PFSK-1 (cell line): Measurements from ENCODE around the gene PROZ.

ENCODE experiments used
- FOXP2 ChIP-seq: optimal IDR thresholded peaks from 2 replicates; pipeline ENCODE3; 2011; ENCODE audit warnings: borderline replicate concordance, control low read depth, inconsistent platforms; ENCODE audit not compliant: insufficient read depth; ENCODE audit errors: extremely low read length, extremely low read depth
- POLR2AphosphoS5 ChIP-seq: IDR thresholded peaks from 2 replicates; pipeline ENCODE4 v1.6.1; 2012; ENCODE audit warnings: low read depth, mild to moderate bottlenecking, control low read depth, low read length, moderate library complexity
- REST ChIP-seq, 2 experiments: IDR thresholded peaks; 2 replicates each; pipeline versions ENCODE4 v1.6.1 to v1.8.0; 2011 to 2012; ENCODE audit warnings: low read depth in 2 of 2, low read length in 2 of 2, control low read depth in 1 of 2, inconsistent platforms in 1 of 2, mild to moderate bottlenecking in 1 of 2, moderate library complexity in 1 of 2; ENCODE audit not compliant: insufficient read depth in 1 of 2
- SIN3A ChIP-seq: IDR thresholded peaks from 2 replicates; pipeline ENCODE4 v1.6.1; 2012; ENCODE audit warnings: mild to moderate bottlenecking, low read length, moderate library complexity, borderline replicate concordance; ENCODE audit not compliant: insufficient read depth
- TAF1 ChIP-seq: IDR thresholded peaks from 2 replicates; pipeline ENCODE4 v1.6.1; 2012; ENCODE audit warnings: low read length, control low read depth, borderline replicate concordance; ENCODE audit not compliant: insufficient read depth

Gene PROZ

GRCh38 chr13:113151745-113152690 is 6.4 kb upstream of the PROZ start:
- no peak for TF ChIP-seq FOXP2
- no peak for TF ChIP-seq SIN3A
- TF ChIP-seq POLR2AphosphoS5, result no peak
- no peak for TF ChIP-seq TAF1
- TF ChIP-seq REST (IDR thresholded peaks at IDR 0.05; ENCODE audit: insufficient read depth in 1 of 2, low read depth in 2 of 2, low read length in 2 of 2), result no peak

- no peak for TF ChIP-seq FOXP2
- no peak for TF ChIP-seq TAF1
- no peak for TF ChIP-seq POLR2AphosphoS5
- no peak for TF ChIP-seq REST (IDR thresholded peaks at IDR 0.05; ENCODE audit: insufficient read depth in 1 of 2, low read depth in 2 of 2, low read length in 2 of 2)
- no peak for TF ChIP-seq SIN3A
Measured at GRCh38 chr13:113152691-113152983, 5.8 kb upstream of the PROZ start.

- no peak for TF ChIP-seq SIN3A
- no peak for TF ChIP-seq TAF1
- TF ChIP-seq POLR2AphosphoS5, result no peak
Measured at GRCh38 chr13:113152984-113153809, 5.3 kb upstream of the PROZ start.

- TF ChIP-seq REST (IDR thresholded peaks at IDR 0.05; ENCODE audit: insufficient read depth in 1 of 2, low read depth in 2 of 2, low read length in 2 of 2) (no peak), TAF1 (peak; percentile 56; the same call in 1 of the 2 replicates), SIN3A (no peak), POLR2AphosphoS5 (peak; percentile 53; the same call in 1 of the 2 replicates), FOXP2 (peak; percentile 19)
Measured at GRCh38 chr13:113153810-113154748, 4.4 kb upstream of the PROZ start.

GRCh38 chr13:113155201-113155600 is 3.2 kb upstream of the PROZ start:
- no peak for TF ChIP-seq SIN3A
- TF ChIP-seq POLR2AphosphoS5, result no peak
- TF ChIP-seq REST (IDR thresholded peaks at IDR 0.05; ENCODE audit: insufficient read depth in 1 of 2, low read depth in 2 of 2, low read length in 2 of 2), result no peak
- TF ChIP-seq TAF1, result no peak
- no peak for TF ChIP-seq FOXP2
